ENCODE data around the gene NT5DC1. TPM values are rescaled to one million over a fixed set of nuclear protein-coding genes. Genes with fewer than 3 reads are reported as not detected.

Gene NT5DC1
- 10 to 100 TPM; 59.0 to 94.7 (median 72.8) TPM for polyA plus RNA-seq (ENCODE audit: low read depth in 6 of 6)

GRCh38 chr6:116100419-116101301, at the start of gene NT5DC1:
Gene NT5DC1, plus strand, starts transcription at chr6:116100853. Its CDS starts 78 bp downstream, at chr6:116100931.
- Mint-ChIP-seq H3K9me3 (peaks cover 0 to 13% (median 11%) of the 10 kb centered on the region in 7 donors), H3K4me3 (peak within 1 kb of the TSS; percentile 88 to 97 (median 96)), H3K4me1 (peaks cover 38 to 43% (median 42%) of the 10 kb centered on the region in 3 donors)

DNA sequence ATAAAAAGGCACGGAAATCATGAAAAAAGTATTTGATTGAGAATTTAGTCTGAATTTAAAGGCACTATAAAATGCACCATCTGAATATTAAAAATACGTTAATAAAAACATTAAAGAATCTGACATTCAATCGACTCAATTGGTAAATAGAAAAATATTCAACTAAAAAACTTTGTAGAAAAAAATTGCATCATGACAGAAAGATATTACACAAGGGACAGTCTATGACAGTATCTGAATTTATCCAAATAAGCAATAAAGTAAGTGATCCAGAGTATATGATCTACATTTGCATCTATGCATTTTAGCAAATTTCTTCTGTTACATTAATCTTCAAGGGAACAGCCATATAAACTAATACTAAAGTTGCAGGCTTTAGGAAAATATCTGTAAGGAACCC, 49.4 kb upstream of the NT5DC1 start:
- ATAC-seq (ENCODE audit: low read depth in 2 of 2): no peak
- H3K36me3 Mint-ChIP-seq: no peaks in the 10 kb centered on the region

More at GRCh38 chr6:116100419-116101301, at the start of gene NT5DC1:
- DNase-seq: peak; percentile 83
- peaks cover 0 to 13% of the 10 kb centered on the region in 2 donors for H3K36me3 Mint-ChIP-seq
- peak within 1 kb of the TSS; percentile 33 to 97 (median 86) for H3K27ac Mint-ChIP-seq
- H3K27me3 Mint-ChIP-seq: no peaks in the 10 kb centered on the region
- ATAC-seq (ENCODE audit: low read depth in 2 of 2): peak; percentile 86 to 87

DNA sequence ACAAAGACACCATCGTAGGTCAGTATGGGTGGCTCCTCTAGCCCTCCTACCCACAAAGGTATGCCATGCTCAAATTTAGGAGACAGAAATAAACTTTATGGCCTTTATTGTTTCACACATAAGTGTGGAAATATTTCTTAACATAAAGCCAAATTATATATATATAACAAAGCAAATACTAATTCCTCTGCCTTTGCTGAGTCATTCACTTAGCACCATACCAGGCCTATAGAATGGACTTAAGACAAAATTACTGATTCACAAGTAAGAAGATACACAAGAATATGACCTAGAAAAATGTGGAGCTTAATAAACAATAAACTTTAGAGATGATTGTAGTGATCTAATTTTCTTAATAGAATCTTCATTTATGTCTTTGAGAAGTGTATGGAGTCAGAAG, 45.1 kb upstream of the NT5DC1 start:
- ATAC-seq (ENCODE audit: low read depth in 2 of 2): no peak
- Mint-ChIP-seq H3K27me3 (peaks cover 3 to 6% (median 4%) of the 10 kb centered on the region in 3 donors), H3K4me1 (peaks cover 0 to 1% (median 0%) of the 10 kb centered on the region in 3 donors)

More for the DNA sequence above, 49.4 kb upstream of the NT5DC1 start:
- Mint-ChIP-seq H3K4me3 (no peak overlapping the region), H3K4me1 (peaks cover 0 to 8% (median 0%) of the 10 kb centered on the region in 3 donors), H3K9me3 (peaks cover 0 to 3% (median 0%) of the 10 kb centered on the region in 7 donors), H3K27ac (no peak overlapping the region), H3K27me3 (peaks cover 10 to 12% (median 11%) of the 10 kb centered on the region in 3 donors)
- no peak for DNase-seq

DNA sequence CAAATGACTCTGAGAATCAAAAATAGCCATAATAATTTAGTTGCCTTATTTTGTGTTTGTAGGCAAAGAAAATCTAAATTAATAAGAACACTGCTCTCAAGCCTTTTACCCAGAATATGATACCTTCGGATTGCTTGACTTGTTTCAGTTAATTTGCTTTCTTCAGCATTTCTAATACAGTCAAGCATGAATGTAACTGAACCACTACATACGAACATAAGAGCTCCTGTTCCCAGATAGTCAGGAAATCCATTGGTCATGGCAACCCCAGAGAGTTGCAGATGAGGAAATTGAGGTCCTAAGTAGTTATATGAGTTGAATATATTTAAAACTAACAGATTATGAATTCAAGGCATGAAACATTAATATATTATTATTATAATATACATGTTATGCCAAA, 42.9 kb upstream of the NT5DC1 start:
- no peak overlapping the region for H3K27ac Mint-ChIP-seq
- H3K36me3 Mint-ChIP-seq: no peaks in the 10 kb centered on the region
- H3K4me3 Mint-ChIP-seq: no peak overlapping the region
- ATAC-seq (ENCODE audit: low read depth in 2 of 2): no peak
- peaks cover 0 to 5% (median 0%) of the 10 kb centered on the region in 3 donors for H3K4me1 Mint-ChIP-seq
- no peaks in the 10 kb centered on the region for H3K9me3 Mint-ChIP-seq
- peaks cover 9 to 16% (median 9%) of the 10 kb centered on the region in 3 donors for H3K27me3 Mint-ChIP-seq
- DNase-seq: no peak

More for the DNA sequence above, 45.1 kb upstream of the NT5DC1 start:
- DNase-seq: no peak
- no peaks in the 10 kb centered on the region for H3K36me3 Mint-ChIP-seq
- no peak overlapping the region for H3K4me3 Mint-ChIP-seq
- H3K9me3 Mint-ChIP-seq: no peaks in the 10 kb centered on the region
- H3K27ac Mint-ChIP-seq: no peak overlapping the region

DNA sequence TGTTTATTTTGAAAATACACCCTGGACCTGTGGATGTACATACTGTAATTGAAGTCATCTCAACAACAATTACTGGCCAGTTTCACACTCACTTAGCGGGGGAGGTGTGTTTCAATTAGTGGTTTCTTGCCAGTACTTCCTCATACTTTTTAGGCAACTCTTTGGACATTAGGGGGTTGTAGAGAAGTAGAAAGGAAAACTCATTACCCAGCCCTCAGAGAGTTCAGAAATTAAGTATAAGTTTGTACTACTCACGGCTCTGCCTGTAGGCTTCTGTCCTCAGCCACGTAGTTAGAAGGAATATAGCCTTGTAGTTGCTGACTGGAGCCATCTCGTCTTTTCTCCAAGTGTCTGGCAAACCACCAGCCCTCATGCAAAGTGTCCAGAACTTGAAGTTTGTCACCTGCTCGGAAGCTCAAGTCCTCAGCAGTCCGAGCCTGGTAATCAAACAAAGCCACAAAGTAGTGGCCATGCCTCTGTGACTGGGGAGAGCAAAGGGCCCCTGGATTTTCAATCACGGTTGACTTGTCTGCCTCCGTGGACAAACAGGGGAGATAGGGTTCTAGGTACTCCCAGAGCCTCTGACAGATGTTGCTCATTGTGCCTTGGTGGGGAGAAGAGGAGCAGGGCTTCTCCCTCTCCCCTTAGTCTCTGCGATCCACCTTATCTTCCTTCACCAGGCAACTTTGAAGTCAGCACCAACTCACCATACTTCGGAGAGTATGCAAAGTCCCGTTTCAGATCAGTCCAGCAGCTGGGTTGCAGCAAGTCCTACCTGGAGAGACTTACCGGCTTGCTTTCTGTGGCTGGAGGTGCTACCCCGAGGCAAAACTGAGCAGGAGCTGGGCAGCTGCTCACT, 40.7 kb upstream of the NT5DC1 start:
- Mint-ChIP-seq H3K4me1 (peaks cover 0 to 5% (median 0%) of the 10 kb centered on the region in 3 donors), H3K27ac (no peak overlapping the region), H3K36me3 (no peaks in the 10 kb centered on the region), H3K27me3 (peaks cover 9 to 21% (median 17%) of the 10 kb centered on the region in 3 donors), H3K4me3 (peak overlapping the region in 2 of 8 donors; percentile 23 to 49), H3K9me3 (no peaks in the 10 kb centered on the region)
- DNase-seq: no peak
- no peak for ATAC-seq (ENCODE audit: low read depth in 2 of 2)

DNA sequence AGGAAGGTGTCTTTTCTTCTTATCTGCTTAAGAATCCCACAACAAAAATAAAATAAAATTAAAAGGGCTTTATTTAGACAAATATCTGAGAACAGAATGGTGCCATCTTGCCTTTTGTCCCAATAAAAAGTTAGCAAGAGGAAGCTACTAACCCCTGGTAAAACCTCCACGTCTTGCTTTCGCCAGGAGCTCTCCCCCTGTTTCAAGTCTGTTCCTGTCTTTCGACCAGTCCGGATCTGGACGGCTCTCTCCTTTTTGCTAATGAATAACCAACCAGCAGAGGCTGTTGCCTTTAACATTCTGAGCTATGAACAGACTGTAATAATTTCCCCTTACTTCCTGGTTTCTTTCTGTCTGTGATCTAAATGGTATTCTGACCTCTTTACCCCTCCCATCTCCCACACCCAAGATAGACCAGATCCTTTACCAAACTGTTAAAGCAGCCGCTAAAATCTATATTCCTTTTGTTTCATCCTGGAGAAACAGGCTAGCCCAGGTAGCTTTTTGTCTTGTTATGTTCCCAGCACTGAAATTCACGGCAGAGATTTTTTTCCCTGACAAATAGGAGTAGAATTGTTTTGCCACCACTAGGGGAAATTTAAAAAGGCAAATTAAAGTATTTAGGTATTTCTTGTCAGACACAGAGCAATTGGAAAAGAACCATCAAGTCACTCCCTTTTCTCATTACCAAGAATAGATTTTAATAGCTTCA, 39.9 kb upstream of the NT5DC1 start, which contains the start of gene FRK:
TSS of gene FRK (minus strand) at position 320 of the 712 bp plus-strand sequence. CDS start 580 bp downstream, outside the sequence.
- Mint-ChIP-seq H3K27me3 (peaks cover 5 to 28% (median 25%) of the 10 kb centered on the region in 3 donors), H3K4me3 (peak within 1 kb of the TSS in 5 of 8 donors; percentile 23 to 66 (median 55)), H3K4me1 (peaks cover 0 to 5% (median 0%) of the 10 kb centered on the region in 3 donors), H3K9me3 (no peaks in the 10 kb centered on the region), H3K36me3 (no peaks in the 10 kb centered on the region), H3K27ac (peak within 1 kb of the TSS in 3 of 6 donors; percentile 1 to 55 (median 14))
- DNase-seq (no peak), ATAC-seq (ENCODE audit: low read depth in 2 of 2) (no peak)

- no peak overlapping the region for H3K4me3 Mint-ChIP-seq
- DNase-seq: no peak
- peaks cover 12 to 38% (median 37%) of the 10 kb centered on the region in 3 donors for H3K27me3 Mint-ChIP-seq
- ATAC-seq (ENCODE audit: low read depth in 2 of 2): no peak
- no peaks in the 10 kb centered on the region for H3K9me3 Mint-ChIP-seq
- H3K27ac Mint-ChIP-seq: peak overlapping the region in 1 of 6 donors; percentile 15
- H3K36me3 Mint-ChIP-seq: no peaks in the 10 kb centered on the region
- peaks cover 0 to 5% (median 0%) of the 10 kb centered on the region in 3 donors for H3K4me1 Mint-ChIP-seq
These were observed 38.2 kb upstream of the NT5DC1 start for GRCh38 chr6:116062496-116062895.

DNA sequence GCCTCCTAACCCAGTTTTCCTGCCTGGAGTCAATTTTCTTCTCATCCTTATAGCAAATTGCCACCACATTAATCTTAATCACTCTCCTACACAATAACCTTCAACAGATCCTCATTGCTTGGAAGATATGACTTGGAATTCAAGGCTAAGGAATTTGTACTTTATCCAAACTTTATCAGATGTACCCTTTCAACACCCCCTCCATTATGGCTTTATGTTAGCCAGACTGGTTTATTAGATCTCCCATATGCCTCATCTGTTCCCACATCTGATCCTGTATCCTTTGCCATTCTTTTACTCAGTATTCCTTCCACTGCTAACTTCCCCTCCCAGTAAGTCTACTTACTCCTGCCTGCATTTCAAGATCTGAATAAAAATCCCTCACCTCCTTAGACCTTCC, 36.0 kb upstream of the NT5DC1 start:
- DNase-seq (no peak), ATAC-seq (ENCODE audit: low read depth in 2 of 2) (no peak)
- Mint-ChIP-seq H3K4me1 (peaks cover 0 to 5% (median 0%) of the 10 kb centered on the region in 3 donors), H3K4me3 (no peak overlapping the region), H3K27ac (no peak overlapping the region), H3K27me3 (peaks cover 15 to 45% (median 42%) of the 10 kb centered on the region in 3 donors), H3K9me3 (no peaks in the 10 kb centered on the region), H3K36me3 (no peaks in the 10 kb centered on the region)

- Mint-ChIP-seq H3K36me3 (no peaks in the 10 kb centered on the region), H3K27ac (no peak overlapping the region), H3K9me3 (no peaks in the 10 kb centered on the region), H3K27me3 (peaks cover 12 to 36% (median 29%) of the 10 kb centered on the region in 3 donors), H3K4me1 (no peaks in the 10 kb centered on the region), H3K4me3 (no peak overlapping the region)
- DNase-seq (no peak), ATAC-seq (ENCODE audit: low read depth in 2 of 2) (no peak)
These were observed 33.9 kb upstream of the NT5DC1 start for GRCh38 chr6:116066789-116067188.

DNA sequence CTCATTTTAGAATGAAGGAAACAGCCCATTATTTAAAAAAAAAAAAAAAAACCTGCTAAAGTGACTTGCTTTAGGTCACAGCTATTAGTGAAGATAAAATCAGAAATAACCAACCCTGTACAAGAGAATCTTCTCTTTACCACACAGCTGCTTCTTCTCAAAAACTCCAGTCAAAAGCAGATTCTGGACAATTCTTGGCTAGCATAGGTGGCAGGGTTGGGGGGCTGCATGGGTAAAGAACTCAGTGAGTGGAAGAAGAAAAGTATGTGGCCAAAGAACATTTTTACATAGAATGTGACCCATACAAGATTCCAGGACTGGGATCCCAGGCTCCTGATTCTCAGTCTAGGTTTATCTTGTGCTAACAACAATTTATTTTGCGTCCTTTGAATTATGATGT, 30.6 kb upstream of the NT5DC1 start:
- no peak overlapping the region for H3K27ac Mint-ChIP-seq
- H3K36me3 Mint-ChIP-seq: no peaks in the 10 kb centered on the region
- ATAC-seq (ENCODE audit: low read depth in 2 of 2) (no peak), DNase-seq (no peak)
- no peak overlapping the region for H3K4me3 Mint-ChIP-seq
- no peaks in the 10 kb centered on the region for H3K9me3 Mint-ChIP-seq
- no peaks in the 10 kb centered on the region for H3K4me1 Mint-ChIP-seq
- H3K27me3 Mint-ChIP-seq: peaks cover 16 to 36% (median 20%) of the 10 kb centered on the region in 3 donors

DNA sequence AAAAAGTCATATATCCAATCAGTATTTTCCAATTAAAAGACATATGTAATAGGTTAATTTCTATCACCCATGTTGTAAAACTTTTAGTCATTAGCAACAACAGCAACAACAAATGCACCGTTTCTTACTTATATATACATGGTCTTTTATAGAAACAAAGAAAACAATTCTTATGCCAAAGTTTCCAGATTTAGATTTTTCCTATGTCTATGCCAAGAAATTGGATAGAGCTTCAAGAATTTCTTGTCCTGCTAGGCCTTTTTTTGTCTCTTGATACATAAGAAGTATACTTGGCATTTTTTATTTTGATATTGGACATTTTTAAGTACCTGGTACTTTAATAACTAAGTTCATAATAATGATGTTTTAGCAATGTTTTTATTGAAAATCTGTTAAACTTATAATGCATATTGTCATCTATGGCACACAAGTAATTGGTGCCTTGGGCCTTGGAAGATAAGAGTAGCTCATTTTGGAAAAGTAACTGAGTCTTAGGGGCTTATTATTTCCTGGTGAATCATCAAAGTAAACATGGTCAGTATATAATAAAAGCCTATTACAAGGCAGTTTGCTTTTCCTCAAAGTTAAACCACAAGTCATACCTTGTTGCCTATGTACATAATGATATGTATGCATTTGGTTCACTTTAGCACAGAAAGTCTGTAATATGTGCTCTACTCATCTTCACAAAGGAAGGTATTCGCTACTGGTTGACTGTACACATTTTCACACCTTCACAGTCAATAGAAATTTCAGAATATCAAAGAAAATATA, 29.9 kb upstream of the NT5DC1 start:
- no peaks in the 10 kb centered on the region for H3K4me1 Mint-ChIP-seq
- H3K27ac Mint-ChIP-seq: no peak overlapping the region

GRCh38 chr6:116072368-116072767, 28.3 kb upstream of the NT5DC1 start:
- ATAC-seq (ENCODE audit: low read depth in 2 of 2) (peak in 1 of 2 donors; percentile 20), DNase-seq (no peak)
- Mint-ChIP-seq H3K4me1 (no peaks in the 10 kb centered on the region), H3K4me3 (no peak overlapping the region), H3K36me3 (no peaks in the 10 kb centered on the region), H3K9me3 (no peaks in the 10 kb centered on the region), H3K27me3 (peaks cover 14 to 19% (median 15%) of the 10 kb centered on the region in 3 donors), H3K27ac (peak overlapping the region in 1 of 6 donors; percentile 56)

More for the DNA sequence above, 29.9 kb upstream of the NT5DC1 start:
- Mint-ChIP-seq H3K36me3 (no peaks in the 10 kb centered on the region), H3K4me3 (no peak overlapping the region), H3K9me3 (no peaks in the 10 kb centered on the region), H3K27me3 (peaks cover 13 to 29% (median 20%) of the 10 kb centered on the region in 3 donors)
- DNase-seq (no peak), ATAC-seq (ENCODE audit: low read depth in 2 of 2) (no peak)
